ENCODE results near the gene ATPAF2. TPM values are rescaled to one million over a fixed set of nuclear protein-coding genes. Genes with fewer than 3 reads are reported as not detected.

The ATPAF2 gene
- total and polyA plus RNA-seq, 2 experiments from 2014 or later, result 24.3 to 25.7 TPM

DNA sequence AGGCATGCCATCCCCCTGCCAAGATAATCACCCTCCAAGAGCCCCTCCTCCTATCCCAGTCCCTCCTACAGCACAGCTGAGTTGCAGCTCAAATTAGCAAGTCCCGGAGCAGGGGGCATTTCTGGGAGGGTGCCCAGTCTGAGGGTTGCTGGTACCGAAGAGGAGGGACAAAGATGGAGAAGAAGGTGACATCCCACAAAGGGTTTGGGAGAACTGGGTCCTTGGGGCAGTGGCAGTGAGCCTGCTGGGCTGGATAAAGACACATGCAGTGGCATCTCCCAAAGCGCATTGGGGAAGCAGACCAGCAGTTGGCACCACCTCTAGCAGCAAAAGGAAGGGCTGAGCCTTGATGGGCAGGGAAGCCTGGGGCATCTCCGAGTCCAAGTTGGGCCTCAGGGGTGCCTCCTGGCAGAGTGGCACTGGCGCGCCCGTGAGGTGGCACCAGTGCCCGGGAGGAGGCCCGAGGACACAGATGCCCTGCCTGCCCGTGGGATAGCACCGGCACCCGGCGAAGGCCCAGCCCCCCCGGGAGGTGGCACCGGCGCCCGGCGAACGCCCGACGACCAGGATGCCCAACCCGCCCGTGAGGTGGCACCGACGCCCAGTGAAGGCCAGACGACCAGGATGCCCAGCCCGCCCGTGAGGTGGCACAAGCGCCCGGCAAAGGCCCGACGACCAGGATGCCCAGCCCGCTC is 67.4 kb downstream of the ATPAF2 start (continued):
- TF ChIP-seq, protein P1, sequence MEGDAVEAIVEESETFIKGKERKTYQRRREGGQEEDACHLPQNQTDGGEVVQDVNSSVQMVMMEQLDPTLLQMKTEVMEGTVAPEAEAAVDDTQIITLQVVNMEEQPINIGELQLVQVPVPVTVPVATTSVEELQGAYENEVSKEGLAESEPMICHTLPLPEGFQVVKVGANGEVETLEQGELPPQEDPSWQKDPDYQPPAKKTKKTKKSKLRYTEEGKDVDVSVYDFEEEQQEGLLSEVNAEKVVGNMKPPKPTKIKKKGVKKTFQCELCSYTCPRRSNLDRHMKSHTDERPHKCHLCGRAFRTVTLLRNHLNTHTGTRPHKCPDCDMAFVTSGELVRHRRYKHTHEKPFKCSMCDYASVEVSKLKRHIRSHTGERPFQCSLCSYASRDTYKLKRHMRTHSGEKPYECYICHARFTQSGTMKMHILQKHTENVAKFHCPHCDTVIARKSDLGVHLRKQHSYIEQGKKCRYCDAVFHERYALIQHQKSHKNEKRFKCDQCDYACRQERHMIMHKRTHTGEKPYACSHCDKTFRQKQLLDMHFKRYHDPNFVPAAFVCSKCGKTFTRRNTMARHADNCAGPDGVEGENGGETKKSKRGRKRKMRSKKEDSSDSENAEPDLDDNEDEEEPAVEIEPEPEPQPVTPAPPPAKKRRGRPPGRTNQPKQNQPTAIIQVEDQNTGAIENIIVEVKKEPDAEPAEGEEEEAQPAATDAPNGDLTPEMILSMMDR (conservative IDR thresholded peaks at IDR 0.05; ENCODE audit: low read depth in 2 of 2), result no peak
- no peak for TF ChIP-seq EZH2 (IDR thresholded peaks at IDR 0.05; ENCODE audit: low read depth, unreplicated experiment)

- H3K79me2 ChIP-seq (replicated peaks; ENCODE audit: insufficient read depth), result no peaks in the 10 kb centered on the region
Observed at GRCh38 chr17:17970699-17971430, 68.1 kb downstream of the ATPAF2 start.

More at GRCh38 chr17:17970699-17971430, 68.1 kb downstream of the ATPAF2 start:
- no peak for ATAC-seq
- TF ChIP-seq, protein P1 (conservative IDR thresholded peaks at IDR 0.05; ENCODE audit: low read depth in 2 of 2), result no peak
- TF ChIP-seq ZNF331 (CRISPR knock-in tag; IDR thresholded peaks at IDR 0.05; ENCODE audit: low read depth), result no peak
- TF ChIP-seq ZNF114 (CRISPR knock-in tag; IDR thresholded peaks at IDR 0.05), result no peak
- TF ChIP-seq EZH2phosphoT487 (IDR thresholded peaks at IDR 0.05; ENCODE audit: unreplicated experiment), result no peak
- Histone ChIP-seq H3K27ac (ENCODE audit: low read depth) (no peak overlapping the region), H3K4me1 (ENCODE audit: insufficient read depth) (peaks cover 4% of the 10 kb centered on the region; the same call in 1 of the 2 replicates), H3K27me3 (ENCODE audit: insufficient read depth) (no peaks in the 10 kb centered on the region), H3K4me2 (no peak overlapping the region; the same call in 1 of the 2 replicates), H3F3A (replicated peaks; ENCODE audit: low read depth) (no peaks in the 10 kb centered on the region), H3K36me3 (ENCODE audit: insufficient read depth) (no peaks in the 10 kb centered on the region), H2AFZ (no peak overlapping the region), H3K9me2 (ENCODE audit: insufficient read depth) (no peaks in the 10 kb centered on the region), H3K4me3 (peak overlapping the region; percentile 51; the same call in 1 of the 2 replicates), H4K20me1 (replicated peaks; ENCODE audit: insufficient read depth) (no peaks in the 10 kb centered on the region)
- Mint-ChIP-seq H3K27ac (no peak overlapping the region), H3K4me3 (peak overlapping the region; percentile 60), H3K9me3 (no peaks in the 10 kb centered on the region), H3K36me3 (ENCODE audit: low read depth) (no peaks in the 10 kb centered on the region), H3K4me1 (peaks cover 5% of the 10 kb centered on the region; the same call in 1 of the 3 replicates), H3K27me3 (ENCODE audit: insufficient read depth, low read depth, poor library complexity) (peaks cover 11% of the 10 kb centered on the region)
- DNase-seq (ENCODE audit: low spot score), result no peak

Other genes with a start within 250 kb of the ATPAF2 start
- 77.7 and 85.3 TPM in 2 replicates for gene SREBF1, start 202.2 kb downstream of the ATPAF2 start, total RNA-seq (2014; rRNA removed; shearing (Covaris generic))
- 39.6 and 43.7 TPM in 2 replicates for gene SREBF1, start 202.2 kb downstream of the ATPAF2 start, polyA plus RNA-seq (2016; fragmentation: Nextera tagmentation; extraction: Ambion mirVana)
- 3.0 and 3.3 TPM in 2 replicates for gene TOM1L2, start 66.8 kb downstream of the ATPAF2 start, total RNA-seq (2014; rRNA removed; shearing (Covaris generic))
- gene TOM1L2, start 66.8 kb downstream of the ATPAF2 start, polyA plus RNA-seq (2016; fragmentation: Nextera tagmentation; extraction: Ambion mirVana), result 1.7 and 3.3 TPM in 2 replicates
- gene DRC3, start 66.3 kb downstream of the ATPAF2 start, total RNA-seq (2014; rRNA removed; shearing (Covaris generic)), result not detected in 2 replicates
- gene DRC3, start 66.3 kb downstream of the ATPAF2 start, polyA plus RNA-seq (2016; fragmentation: Nextera tagmentation; extraction: Ambion mirVana), result 0.42 and 1.1 TPM in 2 replicates
- 11.2 and 11.8 TPM in 2 replicates for gene GID4, start 240 bp upstream of the ATPAF2 start, total RNA-seq (2014; rRNA removed; shearing (Covaris generic))
- 5.6 and 6.3 TPM in 2 replicates for gene GID4, start 240 bp upstream of the ATPAF2 start, polyA plus RNA-seq (2016; fragmentation: Nextera tagmentation; extraction: Ambion mirVana)
- gene DRG2, start 48.8 kb upstream of the ATPAF2 start, total RNA-seq (2014; rRNA removed; shearing (Covaris generic)), result 47.4 and 48.0 TPM in 2 replicates
- gene DRG2, start 48.8 kb upstream of the ATPAF2 start, polyA plus RNA-seq (2016; fragmentation: Nextera tagmentation; extraction: Ambion mirVana), result 32.5 and 36.2 TPM in 2 replicates
- gene MYO15A, start 69.6 kb upstream of the ATPAF2 start, total RNA-seq (2014; rRNA removed; shearing (Covaris generic)), result 1.0 and 1.3 TPM in 2 replicates
- 1.1 and 2.2 TPM in 2 replicates for gene MYO15A, start 69.6 kb upstream of the ATPAF2 start, polyA plus RNA-seq (2016; fragmentation: Nextera tagmentation; extraction: Ambion mirVana)
- gene ALKBH5, start 144.7 kb upstream of the ATPAF2 start, total RNA-seq (2014; rRNA removed; shearing (Covaris generic)), result 103 and 117 TPM in 2 replicates
- gene ALKBH5, start 144.7 kb upstream of the ATPAF2 start, polyA plus RNA-seq (2016; fragmentation: Nextera tagmentation; extraction: Ambion mirVana), result 32.2 TPM in 2 replicates
- gene LLGL1, start 186.5 kb upstream of the ATPAF2 start, total RNA-seq (2014; rRNA removed; shearing (Covaris generic)), result 118 and 129 TPM in 2 replicates
- gene LLGL1, start 186.5 kb upstream of the ATPAF2 start, polyA plus RNA-seq (2016; fragmentation: Nextera tagmentation; extraction: Ambion mirVana), result 5.9 TPM in 2 replicates
- gene FLII, start 219.6 kb upstream of the ATPAF2 start, total RNA-seq (2014; rRNA removed; shearing (Covaris generic)), result 262 and 373 TPM in 2 replicates
- gene FLII, start 219.6 kb upstream of the ATPAF2 start, polyA plus RNA-seq (2016; fragmentation: Nextera tagmentation; extraction: Ambion mirVana), result 173 and 175 TPM in 2 replicates
- 24.9 and 26.5 TPM in 2 replicates for gene MIEF2, start 221.5 kb upstream of the ATPAF2 start, total RNA-seq (2014; rRNA removed; shearing (Covaris generic))
- gene MIEF2, start 221.5 kb upstream of the ATPAF2 start, polyA plus RNA-seq (2016; fragmentation: Nextera tagmentation; extraction: Ambion mirVana), result 4.9 and 8.2 TPM in 2 replicates